ENCODE results near the gene IZUMO1R.
"Not testable (repeated sequence)": the region's sequence is repeated elsewhere in the genome, so short reads cannot be mapped to it uniquely, and the experiment has no call there.

The IZUMO1R gene

DNA sequence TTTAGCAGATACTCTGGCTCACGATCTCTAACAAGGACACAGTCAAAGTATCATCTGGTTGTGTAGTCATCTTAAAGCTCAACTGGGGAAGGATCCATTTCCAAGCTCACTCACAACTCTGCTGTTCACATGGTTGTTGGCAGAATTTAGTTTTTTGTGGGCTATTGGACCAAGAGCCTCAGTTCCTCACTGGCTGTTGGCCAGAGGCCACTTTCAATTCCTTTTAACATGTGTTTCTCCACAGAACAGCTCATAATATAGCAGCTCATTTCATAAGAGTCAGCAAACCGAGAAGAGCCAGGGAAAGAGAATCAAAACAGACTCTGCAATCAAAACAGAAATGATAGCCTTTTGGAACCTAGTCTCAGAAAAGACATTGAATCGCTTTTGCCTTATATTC is 22.6 kb downstream of the IZUMO1R start:
- no peak for DNase-seq

DNA sequence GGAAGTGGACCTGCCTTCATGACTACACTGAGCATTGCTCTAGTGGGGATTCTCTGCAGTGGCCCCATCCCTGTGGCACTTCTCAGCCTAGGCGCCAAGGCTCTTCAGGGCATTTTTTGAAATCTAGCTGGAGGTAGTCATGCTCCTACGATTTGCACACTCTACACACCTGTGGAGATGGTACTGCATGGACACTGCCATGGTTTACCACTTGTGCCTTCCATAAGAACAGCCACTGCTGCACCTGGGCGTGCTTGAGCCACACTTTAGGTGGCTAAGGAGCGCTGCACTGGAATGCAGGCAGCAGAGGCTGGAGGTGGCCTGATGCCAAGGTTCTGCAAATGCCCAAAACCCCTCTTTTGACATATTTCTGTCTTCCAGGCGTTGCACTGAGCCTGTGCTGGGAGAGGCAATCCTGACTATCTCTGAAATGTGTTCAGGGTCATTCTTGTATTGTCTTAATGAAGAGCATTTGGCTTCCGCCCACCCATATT is 24.3 kb downstream of the IZUMO1R start:
- DNase-seq, result no peak

DNA sequence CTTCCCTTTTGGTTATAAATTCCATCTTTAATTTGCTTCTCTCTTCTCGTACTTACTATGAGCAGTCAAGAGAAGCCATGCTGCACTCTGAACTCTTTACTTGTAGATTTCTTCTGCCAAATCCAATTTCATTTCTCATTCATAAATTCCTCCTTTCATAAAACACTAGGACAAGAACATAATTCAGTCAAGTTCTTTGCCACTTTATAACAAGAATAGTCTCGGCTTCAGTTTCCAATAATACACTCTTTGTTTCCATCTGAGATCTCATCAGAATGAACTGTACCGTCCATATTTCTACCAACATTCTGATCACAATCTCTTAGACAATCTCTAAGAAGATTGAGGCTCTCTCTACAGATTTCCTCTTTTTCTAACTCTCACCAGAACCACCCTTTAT is 25.1 kb downstream of the IZUMO1R start:
- no peak for DNase-seq

DNA sequence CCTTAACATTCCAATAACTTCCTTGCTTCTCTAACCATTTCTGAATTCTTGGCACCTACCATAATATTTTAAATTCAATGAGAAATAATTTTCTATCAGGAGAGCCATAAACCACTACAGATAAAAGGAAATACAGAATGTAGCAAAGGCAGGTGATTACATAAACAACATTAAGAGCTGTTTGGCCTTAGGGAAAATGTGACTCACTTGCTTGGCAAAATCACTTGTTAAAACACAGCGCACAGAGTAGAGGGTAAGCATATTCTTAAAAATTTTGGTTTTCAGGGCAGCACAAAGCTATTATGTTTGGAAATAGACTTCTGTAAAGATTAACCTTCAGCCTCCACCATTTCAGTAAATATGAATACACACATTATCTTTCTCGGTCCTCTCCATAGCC is 26.4 kb downstream of the IZUMO1R start:
- no peak for DNase-seq

DNA sequence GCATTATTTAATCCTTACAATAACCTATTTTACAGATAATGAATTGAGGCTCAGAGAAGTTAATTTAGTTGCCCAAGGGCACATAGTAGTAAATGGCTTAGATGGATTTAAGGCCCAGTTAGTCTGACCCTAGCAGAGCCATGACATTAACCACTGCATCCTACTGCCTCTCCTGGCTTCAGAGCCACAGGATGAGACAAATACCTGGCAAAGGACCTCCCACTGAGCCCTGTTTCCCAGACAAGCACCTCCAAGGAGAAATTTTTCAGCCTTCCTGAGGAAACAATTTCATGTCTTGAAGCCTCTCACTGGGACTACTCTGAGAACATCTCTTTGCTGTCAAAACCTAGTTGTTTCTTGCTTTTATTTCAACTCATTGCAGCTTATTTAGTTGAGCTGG is 28.4 kb downstream of the IZUMO1R start:
- DNase-seq, result no peak

DNA sequence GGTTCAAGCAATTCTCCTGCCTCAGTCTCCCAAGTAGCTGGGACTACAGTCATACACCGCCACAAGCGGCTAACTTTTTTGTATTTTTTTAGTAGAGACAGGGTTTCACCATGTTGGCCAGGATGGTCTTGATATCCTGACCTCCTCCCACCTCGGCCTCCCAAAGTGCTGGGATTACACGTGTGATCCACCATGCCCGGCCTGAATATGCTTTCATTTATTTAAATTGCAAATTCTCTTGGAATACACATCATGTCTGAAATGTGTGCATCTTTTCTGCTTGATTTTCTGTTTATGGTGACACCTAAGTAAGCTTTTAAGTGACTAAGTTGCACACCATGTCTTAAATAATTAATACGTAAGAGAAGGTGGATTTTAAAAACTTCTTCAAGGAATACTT is 31.7 kb downstream of the IZUMO1R start:
- no peak for DNase-seq

DNA sequence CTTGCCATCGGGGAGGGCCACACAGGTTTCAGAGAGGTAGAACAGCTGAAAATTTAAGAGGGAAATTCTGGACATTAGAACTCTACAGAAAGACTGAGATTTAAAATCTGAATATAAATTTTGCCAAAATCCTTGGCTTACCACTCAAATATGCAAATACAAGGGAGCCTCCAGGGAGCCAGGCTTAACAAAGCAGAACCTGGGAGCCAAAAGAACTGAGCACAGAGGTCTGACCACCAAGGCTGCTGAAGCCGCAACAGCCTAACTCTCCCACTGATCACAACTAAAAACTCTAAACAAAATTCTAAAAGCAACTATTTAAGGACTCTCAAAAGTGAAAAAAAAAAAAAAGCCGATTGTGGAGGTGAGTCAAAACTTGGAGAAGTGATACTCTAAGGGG is 34.3 kb downstream of the IZUMO1R start:
- no peak for DNase-seq

DNA sequence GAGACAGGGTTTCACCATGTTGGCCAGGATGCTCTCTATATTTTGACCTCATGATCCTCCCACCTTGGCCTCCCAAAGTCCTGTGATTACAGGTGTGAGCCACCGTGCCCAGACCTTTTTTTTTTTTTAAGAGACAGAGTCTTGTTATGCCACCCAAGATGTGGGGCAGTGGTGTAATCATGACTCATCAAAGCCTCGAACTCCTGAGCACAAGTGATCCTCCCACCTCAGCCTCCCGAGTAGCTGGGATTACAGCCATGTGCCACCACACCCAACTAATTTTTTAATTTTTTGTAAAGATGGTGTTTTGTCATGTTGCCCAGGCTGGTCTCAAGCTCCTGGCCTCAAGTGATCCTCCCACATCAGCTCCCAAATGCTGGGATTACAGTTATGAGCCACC is 37.9 kb downstream of the IZUMO1R start:
- DNase-seq, result no peak

DNA sequence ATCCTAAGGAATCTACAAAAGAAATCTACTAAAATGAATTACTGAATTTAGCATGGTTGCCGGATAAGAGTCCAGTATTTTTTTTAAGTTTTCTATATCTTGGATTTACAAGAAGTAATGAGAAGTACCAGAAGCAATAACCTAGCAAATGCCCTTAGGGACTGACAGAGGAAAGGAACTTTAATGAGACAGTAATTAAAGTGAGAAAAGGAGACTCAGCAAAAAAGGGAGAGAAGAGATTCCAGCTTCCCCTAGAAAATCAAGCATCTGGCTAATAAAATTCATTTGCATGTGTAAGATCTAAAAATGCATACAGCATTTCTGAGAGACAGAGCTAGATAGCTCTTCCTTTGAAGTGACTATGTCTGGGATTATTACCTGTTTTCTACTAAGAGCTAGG is 39.1 kb downstream of the IZUMO1R start:
- no peak for DNase-seq

DNA sequence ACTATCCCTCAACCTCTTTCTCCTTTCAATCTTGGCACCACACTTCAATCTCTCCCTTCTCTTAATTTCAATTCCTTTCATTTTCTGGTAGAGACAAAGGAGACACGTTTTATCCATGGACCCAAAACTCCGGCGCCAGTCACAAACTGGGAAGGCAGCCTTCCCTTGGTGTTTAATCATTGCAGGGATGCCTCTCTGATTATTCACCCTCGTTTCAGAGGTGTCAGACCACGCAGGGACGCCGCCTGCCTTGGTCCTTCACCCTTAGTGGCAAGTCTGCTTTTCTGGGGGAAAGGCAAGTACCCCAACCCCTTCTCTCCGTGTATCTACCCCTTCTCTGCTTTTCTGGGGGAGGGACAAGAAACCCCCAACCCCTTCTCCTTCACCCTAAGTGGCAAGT is 41.9 kb downstream of the IZUMO1R start:
- not testable (repeated sequence) for DNase-seq

DNA sequence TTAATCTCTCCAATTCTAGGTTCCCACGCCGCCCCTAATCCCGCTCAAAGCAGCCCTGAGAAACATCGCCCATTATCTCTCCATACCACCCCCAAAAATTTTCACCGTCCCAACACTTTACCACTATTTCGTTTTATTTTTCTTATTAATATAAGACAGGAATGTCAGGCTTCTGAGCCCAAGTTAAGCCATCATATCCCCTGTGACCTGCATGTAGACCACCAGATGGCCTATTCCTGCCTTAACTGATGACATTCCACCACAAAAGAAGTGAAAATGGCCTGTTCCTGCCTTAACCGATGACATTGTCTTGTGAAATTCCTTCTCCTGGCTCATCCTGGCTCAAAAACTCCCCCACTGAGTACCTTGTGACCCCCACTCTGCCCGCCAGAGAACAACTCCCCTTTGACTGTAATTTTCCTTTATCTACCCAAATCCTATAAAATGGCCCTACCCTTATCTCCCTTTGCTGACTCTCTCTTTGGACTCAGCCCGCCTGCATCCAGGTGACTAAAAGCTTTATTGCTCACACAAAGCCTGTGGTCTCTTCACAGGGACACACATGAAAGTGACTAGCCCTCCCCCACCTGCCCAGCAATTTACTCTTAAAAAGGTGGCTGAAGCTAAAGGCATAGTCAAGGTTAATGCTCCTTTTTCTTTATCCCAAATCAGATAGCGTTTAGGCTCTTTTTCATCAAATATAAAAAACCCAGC is 46.6 kb downstream of the IZUMO1R start:
- not testable (repeated sequence) for DNase-seq
